Transverse colon (tissue), 4 donors: ENCODE data around the gene FMR1. TPM values are rescaled to one million over a fixed set of nuclear protein-coding genes. Genes with fewer than 3 reads are reported as not detected.

Source experiments
- DNase-seq: peaks from one replicate; pipeline ENCODE4 v3.0.0-alpha.2; 2019
- H3K27ac ChIP-seq, 4 donors: fragments of 200-600 bp; sonication (generic); 2 replicates each; pipeline ENCODE4 v1.5.1; 2016 to 2018; ENCODE audit warnings: inconsistent platforms in 4 of 4
- H3K27me3 ChIP-seq: fragments of 200-600 bp; sonication (generic); 2 replicates; pipeline ENCODE4 v1.5.1; 2017; ENCODE audit warnings: inconsistent platforms
- H3K36me3 ChIP-seq, 4 donors: fragments of 200-600 bp; sonication (generic); 2 replicates each; pipeline ENCODE4 v1.5.1; 2017 to 2019; ENCODE audit warnings: inconsistent platforms in 4 of 4
- H3K4me1 ChIP-seq, 4 donors: fragments of 200-600 bp; sonication (generic); 2 replicates each; pipeline ENCODE4 v1.5.1; 2017 to 2020; ENCODE audit warnings: inconsistent platforms in 4 of 4
- H3K4me3 ChIP-seq, 4 donors: fragments of 200-600 bp; sonication (generic); 1 replicate in 1 of 4; 2 replicates in 3 of 4; pipeline versions ENCODE4 v1.5.1 to v1.6.1; 2017 to 2019; ENCODE audit warnings: inconsistent platforms in 4 of 4
- H3K9me3 ChIP-seq, 2 donors: fragments of 200-600 bp; sonication (generic); 2 replicates each; pipeline ENCODE4 v1.5.1; 2017 to 2019; ENCODE audit warnings: inconsistent platforms in 2 of 2
- CTCF ChIP-seq, 5 experiments: fragments of 200-600 bp in 3 of 5; fragments of 450-650 bp in 2 of 5; sonication (generic) in 3 of 5; IDR thresholded peaks; 1 replicate in 2 of 5; 2 replicates in 3 of 5; pipeline ENCODE4 v1.5.1; 2016 to 2017; ENCODE audit warnings: antibody characterized with exemption in 5 of 5, inconsistent platforms in 3 of 5, mild to moderate bottlenecking in 2 of 5, moderate library complexity in 1 of 5
- EP300 ChIP-seq: sonication (generic); formaldehyde crosslinking; IDR thresholded peaks from one replicate; pipeline ENCODE4 v1.6.1; 2017; ENCODE audit warnings: antibody characterized with exemption, low read depth
- POLR2A ChIP-seq: fragments of 450-650 bp; IDR thresholded peaks from one replicate; pipeline ENCODE4 v1.6.1; 2016; ENCODE audit warnings: antibody characterized with exemption, mild to moderate bottlenecking, moderate library complexity
- POLR2AphosphoS5 ChIP-seq, 3 donors: sonication (generic); formaldehyde crosslinking; IDR thresholded peaks; one replicate each; pipeline ENCODE4 v1.6.1; 2016; ENCODE audit warnings: antibody characterized with exemption in 3 of 3
- WGBS, 2 donors: methylation state at CpG; one replicate each; pipeline ENCODE4 v1.1.5; 2018; ENCODE audit warnings: low coverage in 1 of 2; 5-methylcytosine and 5-hydroxymethylcytosine counted together
- in situ Hi-C, 4 donors: fragments of 200-750 bp; cut with MboI; loops; one replicate each; pipeline versions ENCODE4 v1.15.0 to v1.15.1; 2017; ENCODE audit warnings: low sequenced_read_pairs in 3 of 4, low pct_ligation_motif_present in 1 of 4, low pct_unique_long_range_greater_than_20kb in 1 of 4
- intact Hi-C: fragments of 100-400 bp; cut with DNase I; formaldehyde crosslinking; loops from one replicate; pipeline ENCODE4 v1.15.1; 2023; ENCODE audit warnings: low total_unique reads
- total RNA-seq, 4 donors: library from RNA; depleted of rRNA; stranded (reverse); fragments of >200 nt; gene quantifications; one replicate each; pipeline ENCODE4 v1.1.0, GENCODE V29; 2016

The FMR1 gene
- total RNA-seq, 4 donors from 2014 or later: 14.9 to 61.8 (median 31.2) TPM

- no peaks in the 10 kb centered on the region for H3K27me3 ChIP-seq
- no peak for DNase-seq
- H3K4me1 ChIP-seq: no peaks in the 10 kb centered on the region
- no peak overlapping the region for H3K27ac ChIP-seq
- no peaks in the 10 kb centered on the region for H3K9me3 ChIP-seq
- H3K36me3 ChIP-seq: no peaks in the 10 kb centered on the region
- no peak overlapping the region for H3K4me3 ChIP-seq
- 63% methylated on average over 1 of the region's 1 CpG; no CpG with 5 or more reads in 1 of the 2 donors for WGBS, 2 donors
- in situ Hi-C loops: loop anchor here in 1 of 4 donors (25.0 kb wide), 1 partner anchor 1587 kb away; no protein-coding TSS in a partner anchor
- intact Hi-C loops: no loop called here
- TF ChIP-seq POLR2AphosphoS5 (IDR thresholded peaks at IDR 0.05) (no peak), CTCF (IDR thresholded peaks at IDR 0.05) (no peak), POLR2A (no peak), EP300 (no peak)
Measured at GRCh38 chrX:147900349-147900748, 11.4 kb upstream of the FMR1 start.

GRCh38 chrX:147901461-147902126, 10.1 kb upstream of the FMR1 start:
- Histone ChIP-seq H3K27me3 (no peaks in the 10 kb centered on the region), H3K27ac (no peak overlapping the region), H3K9me3 (no peaks in the 10 kb centered on the region), H3K36me3 (no peaks in the 10 kb centered on the region), H3K4me3 (no peak overlapping the region), H3K4me1 (no peaks in the 10 kb centered on the region)
- DNase-seq: no peak
- in situ Hi-C loops (loop anchor here in 1 of 4 donors (25.0 kb wide), 1 partner anchor 1586 kb away; no protein-coding TSS in a partner anchor), intact Hi-C loops (no loop called here)
- 0 to 55% methylated on average over 1 to 6 of the region's 6 CpGs for WGBS, 2 donors
- no peak for TF ChIP-seq POLR2A
- no peak for TF ChIP-seq POLR2AphosphoS5 (IDR thresholded peaks at IDR 0.05)
- no peak for TF ChIP-seq EP300
- TF ChIP-seq CTCF (IDR thresholded peaks at IDR 0.05): no peak

GRCh38 chrX:147902270-147902669, 9.4 kb upstream of the FMR1 start:
- intact Hi-C loops: no loop called here
- H3K27ac ChIP-seq: no peak overlapping the region
- H3K4me3 ChIP-seq: no peak overlapping the region
- TF ChIP-seq EP300 (no peak), POLR2AphosphoS5 (IDR thresholded peaks at IDR 0.05) (no peak), CTCF (IDR thresholded peaks at IDR 0.05) (no peak), POLR2A (no peak)
- H3K27me3 ChIP-seq: no peaks in the 10 kb centered on the region
- DNase-seq: no peak
- in situ Hi-C loops: loop anchor here in 1 of 4 donors (25.0 kb wide), 1 partner anchor 1585 kb away; no protein-coding TSS in a partner anchor
- WGBS, 2 donors: 73 to 83% methylated on average over 1 to 2 of the region's 2 CpGs
- no peaks in the 10 kb centered on the region for H3K9me3 ChIP-seq
- no peaks in the 10 kb centered on the region for H3K4me1 ChIP-seq
- H3K36me3 ChIP-seq: no peaks in the 10 kb centered on the region

DNA sequence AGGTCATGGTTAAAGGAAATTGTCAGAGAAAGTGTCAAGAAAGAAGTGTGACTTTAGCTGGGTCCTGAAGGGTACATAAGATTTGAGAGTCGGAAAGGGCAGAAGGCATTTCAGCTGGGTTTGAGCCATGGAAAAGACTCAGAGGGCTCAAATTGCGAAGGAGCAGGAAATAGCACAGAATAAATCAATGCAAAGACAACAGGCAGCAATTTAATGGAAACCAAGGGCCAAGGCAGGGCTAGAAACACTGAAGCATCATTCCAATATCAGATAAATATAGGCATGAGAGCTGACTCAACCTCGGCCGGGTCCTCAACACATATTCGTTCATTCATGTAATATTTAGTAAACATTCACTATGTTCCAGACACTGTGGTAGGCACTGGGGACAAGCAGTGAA, 3.6 kb upstream of the FMR1 start:
- intact Hi-C loops (no loop called here), in situ Hi-C loops (loop anchor here in 1 of 4 donors (25.0 kb wide), 1 partner anchor 1579 kb away; no protein-coding TSS in a partner anchor)
- Histone ChIP-seq H3K4me1 (peaks cover 0 to 3% (median 0%) of the 10 kb centered on the region in 4 donors), H3K27me3 (no peaks in the 10 kb centered on the region), H3K27ac (no peak overlapping the region), H3K4me3 (no peak overlapping the region), H3K9me3 (no peaks in the 10 kb centered on the region), H3K36me3 (no peaks in the 10 kb centered on the region)
- TF ChIP-seq CTCF (IDR thresholded peaks at IDR 0.05): no peak
- TF ChIP-seq POLR2AphosphoS5 (IDR thresholded peaks at IDR 0.05): no peak
- no peak for TF ChIP-seq EP300
- no peak for TF ChIP-seq POLR2A
- DNase-seq: no peak
- 64 to 100% methylated on average over 1 to 5 of the region's 5 CpGs for WGBS, 2 donors
